ENCODE data around the gene SLC39A11.

Gene SLC39A11

GRCh38 chr17:72735048-72735447 lies 357.4 kb downstream of the SLC39A11 start:
- Histone ChIP-seq H3K27ac (ENCODE audit: insufficient read depth, low read depth, low read length, poor library complexity, severe bottlenecking) (no peak overlapping the region), H3K4me3 (ENCODE audit: insufficient read depth, low read depth, low read length) (no peak overlapping the region), H3K27me3 (ENCODE audit: control insufficient read depth, insufficient read depth, low read length, poor library complexity, severe bottlenecking) (no peaks in the 10 kb centered on the region), H3K9me3 (ENCODE audit: control insufficient read depth, low read length) (no peaks in the 10 kb centered on the region), H3K4me1 (ENCODE audit: control insufficient read depth, insufficient read depth, low read length) (no peaks in the 10 kb centered on the region), H3K36me3 (ENCODE audit: control insufficient read depth, insufficient read depth, low read length) (no peaks in the 10 kb centered on the region)
- WGBS, 2 experiments: 91% methylated on average over 10 of the region's 10 CpGs

GRCh38 chr17:72734613-72735012 lies 357.9 kb downstream of the SLC39A11 start:
- H3K4me3 ChIP-seq (ENCODE audit: insufficient read depth, low read depth, low read length): no peak overlapping the region
- no peak overlapping the region for H3K27ac ChIP-seq (ENCODE audit: insufficient read depth, low read depth, low read length, poor library complexity, severe bottlenecking)
- H3K4me1 ChIP-seq (ENCODE audit: control insufficient read depth, insufficient read depth, low read length): no peaks in the 10 kb centered on the region
- 92% methylated on average over 10 of the region's 10 CpGs for WGBS, 2 experiments
- H3K9me3 ChIP-seq (ENCODE audit: control insufficient read depth, low read length): no peaks in the 10 kb centered on the region
- H3K36me3 ChIP-seq (ENCODE audit: control insufficient read depth, insufficient read depth, low read length): no peaks in the 10 kb centered on the region
- H3K27me3 ChIP-seq (ENCODE audit: control insufficient read depth, insufficient read depth, low read length, poor library complexity, severe bottlenecking): no peaks in the 10 kb centered on the region

- Histone ChIP-seq H3K4me3 (ENCODE audit: insufficient read depth, low read depth, low read length) (no peak overlapping the region), H3K27ac (ENCODE audit: insufficient read depth, low read depth, low read length, poor library complexity, severe bottlenecking) (no peak overlapping the region), H3K36me3 (ENCODE audit: control insufficient read depth, insufficient read depth, low read length) (no peaks in the 10 kb centered on the region), H3K9me3 (ENCODE audit: control insufficient read depth, low read length) (no peaks in the 10 kb centered on the region), H3K27me3 (ENCODE audit: control insufficient read depth, insufficient read depth, low read length, poor library complexity, severe bottlenecking) (no peaks in the 10 kb centered on the region), H3K4me1 (ENCODE audit: control insufficient read depth, insufficient read depth, low read length) (no peaks in the 10 kb centered on the region)
- 83 to 84% methylated on average over 3 of the region's 3 CpGs for WGBS, 2 experiments
Measured at GRCh38 chr17:72733619-72734282, 358.7 kb downstream of the SLC39A11 start.

- Histone ChIP-seq H3K27ac (ENCODE audit: insufficient read depth, low read depth, low read length, poor library complexity, severe bottlenecking) (no peak overlapping the region), H3K4me3 (ENCODE audit: insufficient read depth, low read depth, low read length) (no peak overlapping the region), H3K9me3 (ENCODE audit: control insufficient read depth, low read length) (no peaks in the 10 kb centered on the region), H3K4me1 (ENCODE audit: control insufficient read depth, insufficient read depth, low read length) (no peaks in the 10 kb centered on the region), H3K36me3 (ENCODE audit: control insufficient read depth, insufficient read depth, low read length) (no peaks in the 10 kb centered on the region), H3K27me3 (ENCODE audit: control insufficient read depth, insufficient read depth, low read length, poor library complexity, severe bottlenecking) (no peaks in the 10 kb centered on the region)
- 91 to 95% methylated on average over 8 of the region's 8 CpGs for WGBS, 2 experiments
Measured at GRCh38 chr17:72732893-72733618, 359.4 kb downstream of the SLC39A11 start.

GRCh38 chr17:72730077-72730476 lies 362.4 kb downstream of the SLC39A11 start:
- Histone ChIP-seq H3K27me3 (ENCODE audit: control insufficient read depth, insufficient read depth, low read length, poor library complexity, severe bottlenecking) (no peaks in the 10 kb centered on the region), H3K9me3 (ENCODE audit: control insufficient read depth, low read length) (no peaks in the 10 kb centered on the region), H3K27ac (ENCODE audit: insufficient read depth, low read depth, low read length, poor library complexity, severe bottlenecking) (no peak overlapping the region), H3K4me1 (ENCODE audit: control insufficient read depth, insufficient read depth, low read length) (no peaks in the 10 kb centered on the region), H3K36me3 (ENCODE audit: control insufficient read depth, insufficient read depth, low read length) (no peaks in the 10 kb centered on the region), H3K4me3 (ENCODE audit: insufficient read depth, low read depth, low read length) (no peak overlapping the region)
- 87 to 95% methylated on average over 7 of the region's 7 CpGs for WGBS, 2 experiments

GRCh38 chr17:72726936-72727335 lies 365.6 kb downstream of the SLC39A11 start:
- Histone ChIP-seq H3K27ac (ENCODE audit: insufficient read depth, low read depth, low read length, poor library complexity, severe bottlenecking) (no peak overlapping the region), H3K27me3 (ENCODE audit: control insufficient read depth, insufficient read depth, low read length, poor library complexity, severe bottlenecking) (no peaks in the 10 kb centered on the region), H3K9me3 (ENCODE audit: control insufficient read depth, low read length) (no peaks in the 10 kb centered on the region), H3K4me1 (ENCODE audit: control insufficient read depth, insufficient read depth, low read length) (no peaks in the 10 kb centered on the region), H3K4me3 (ENCODE audit: insufficient read depth, low read depth, low read length) (no peak overlapping the region), H3K36me3 (ENCODE audit: control insufficient read depth, insufficient read depth, low read length) (no peaks in the 10 kb centered on the region)
- 92 to 95% methylated on average over 9 of the region's 9 CpGs for WGBS, 2 experiments

- Histone ChIP-seq H3K9me3 (ENCODE audit: control insufficient read depth, low read length) (no peaks in the 10 kb centered on the region), H3K36me3 (ENCODE audit: control insufficient read depth, insufficient read depth, low read length) (no peaks in the 10 kb centered on the region), H3K27me3 (ENCODE audit: control insufficient read depth, insufficient read depth, low read length, poor library complexity, severe bottlenecking) (no peaks in the 10 kb centered on the region), H3K4me3 (ENCODE audit: insufficient read depth, low read depth, low read length) (no peak overlapping the region), H3K27ac (ENCODE audit: insufficient read depth, low read depth, low read length, poor library complexity, severe bottlenecking) (no peak overlapping the region), H3K4me1 (ENCODE audit: control insufficient read depth, insufficient read depth, low read length) (no peaks in the 10 kb centered on the region)
- WGBS, 2 experiments: 28 to 31% methylated on average over 10 of the region's 10 CpGs
Measured at GRCh38 chr17:72725433-72726068, 366.9 kb downstream of the SLC39A11 start.

- Histone ChIP-seq H3K4me3 (ENCODE audit: insufficient read depth, low read depth, low read length) (no peak overlapping the region), H3K9me3 (ENCODE audit: control insufficient read depth, low read length) (no peaks in the 10 kb centered on the region), H3K27me3 (ENCODE audit: control insufficient read depth, insufficient read depth, low read length, poor library complexity, severe bottlenecking) (no peaks in the 10 kb centered on the region), H3K27ac (ENCODE audit: insufficient read depth, low read depth, low read length, poor library complexity, severe bottlenecking) (no peak overlapping the region), H3K4me1 (ENCODE audit: control insufficient read depth, insufficient read depth, low read length) (peaks cover 9% of the 10 kb centered on the region), H3K36me3 (ENCODE audit: control insufficient read depth, insufficient read depth, low read length) (no peaks in the 10 kb centered on the region)
- WGBS, 2 experiments: 55 to 68% methylated on average over 2 of the region's 2 CpGs
Measured at GRCh38 chr17:72724267-72724666, 368.2 kb downstream of the SLC39A11 start.

- WGBS, 2 experiments: 87 to 90% methylated on average over 7 of the region's 7 CpGs
- Histone ChIP-seq H3K27ac (ENCODE audit: insufficient read depth, low read depth, low read length, poor library complexity, severe bottlenecking) (no peak overlapping the region), H3K9me3 (ENCODE audit: control insufficient read depth, low read length) (no peaks in the 10 kb centered on the region)
Measured at GRCh38 chr17:72723711-72724110, 368.8 kb downstream of the SLC39A11 start.

GRCh38 chr17:72720494-72720825 lies 372.0 kb downstream of the SLC39A11 start:
- peaks cover 10% of the 10 kb centered on the region for H3K4me1 ChIP-seq (ENCODE audit: control insufficient read depth, insufficient read depth, low read length)
- 93 to 100% methylated on average over 1 of the region's 1 CpG for WGBS, 2 experiments
- no peak overlapping the region for H3K27ac ChIP-seq (ENCODE audit: insufficient read depth, low read depth, low read length, poor library complexity, severe bottlenecking)
- no peaks in the 10 kb centered on the region for H3K9me3 ChIP-seq (ENCODE audit: control insufficient read depth, low read length)
- H3K4me3 ChIP-seq (ENCODE audit: insufficient read depth, low read depth, low read length): no peak overlapping the region
- H3K27me3 ChIP-seq (ENCODE audit: control insufficient read depth, insufficient read depth, low read length, poor library complexity, severe bottlenecking): no peaks in the 10 kb centered on the region
- no peaks in the 10 kb centered on the region for H3K36me3 ChIP-seq (ENCODE audit: control insufficient read depth, insufficient read depth, low read length)

More at GRCh38 chr17:72723711-72724110, 368.8 kb downstream of the SLC39A11 start:
- Histone ChIP-seq H3K4me1 (ENCODE audit: control insufficient read depth, insufficient read depth, low read length) (peaks cover 10% of the 10 kb centered on the region), H3K36me3 (ENCODE audit: control insufficient read depth, insufficient read depth, low read length) (no peaks in the 10 kb centered on the region), H3K4me3 (ENCODE audit: insufficient read depth, low read depth, low read length) (no peak overlapping the region), H3K27me3 (ENCODE audit: control insufficient read depth, insufficient read depth, low read length, poor library complexity, severe bottlenecking) (no peaks in the 10 kb centered on the region)
